EL (cell line): ENCODE data around the gene KCTD1.
"Not testable (repeated sequence)": the region's sequence is repeated elsewhere in the genome, so short reads cannot be mapped to it uniquely, and the experiment has no call there.

ENCODE experiments used
- DNase-seq: peaks from one replicate; pipeline ENCODE4 v3.0.0-alpha.2; 2016

The KCTD1 gene

DNA sequence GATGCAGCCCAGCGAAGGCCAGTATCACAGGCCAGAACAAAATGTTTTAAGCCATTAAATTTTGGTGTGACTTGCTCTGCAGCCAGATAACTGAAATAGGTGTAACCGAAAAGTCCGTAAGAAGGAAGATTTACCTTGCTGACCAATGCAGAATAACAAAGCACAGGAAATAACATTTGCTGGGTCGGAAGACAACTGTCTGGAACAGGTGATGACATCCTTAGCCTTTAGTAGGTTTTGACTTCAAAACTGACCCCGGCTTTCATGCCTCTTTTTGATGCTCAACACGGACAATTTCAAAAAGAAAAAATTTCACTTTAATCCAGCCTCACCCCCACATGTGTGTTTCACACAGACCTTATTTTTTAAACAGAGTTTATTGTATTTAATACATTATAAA lies 93.7 kb downstream of the KCTD1 start:
- DNase-seq, result no peak

DNA sequence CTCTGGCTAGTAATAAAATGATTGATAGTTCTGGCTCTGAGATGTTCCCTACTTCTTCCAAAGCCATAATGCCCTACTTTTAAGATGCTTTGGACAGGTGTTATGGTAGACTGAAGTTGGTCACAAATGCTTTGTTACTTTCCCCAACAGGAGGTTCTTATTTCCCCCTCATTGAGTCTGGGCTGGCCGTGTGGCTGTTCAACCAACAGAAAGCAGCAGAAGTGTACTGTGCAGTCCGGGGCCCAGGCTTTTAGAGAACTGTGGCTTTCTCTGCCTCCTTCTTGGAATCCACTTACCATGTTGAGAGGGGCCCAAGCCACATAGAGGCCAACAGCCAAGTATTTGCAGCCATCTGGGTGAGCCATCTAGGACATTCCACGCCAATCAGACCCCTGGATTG lies 94.2 kb downstream of the KCTD1 start:
- no peak for DNase-seq

- no peak for DNase-seq
Measured at GRCh38 chr18:26453386-26453901, 94.9 kb downstream of the KCTD1 start.

- no peak for DNase-seq
Measured at GRCh38 chr18:26450989-26451682, 97.2 kb downstream of the KCTD1 start.

DNA sequence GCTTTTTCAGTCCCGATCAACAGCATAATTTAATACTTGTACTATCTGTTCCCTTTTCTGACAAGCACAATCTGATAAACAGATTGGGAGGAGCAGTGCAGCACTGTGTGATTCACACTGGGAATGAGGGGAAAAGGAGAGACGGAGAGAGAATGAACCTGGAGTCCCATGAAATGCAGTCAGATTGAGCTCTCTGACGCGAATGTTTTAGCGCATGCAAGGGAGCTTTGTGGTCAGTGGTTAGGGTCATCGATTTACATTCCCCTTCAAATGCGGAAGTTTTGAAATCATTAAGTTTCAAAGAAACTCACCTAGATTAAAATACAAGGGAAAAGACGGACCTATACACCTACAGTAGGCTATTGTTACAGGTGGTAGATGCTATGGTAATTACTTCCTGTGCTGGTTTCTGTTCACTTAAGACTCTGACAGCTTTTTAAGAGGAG lies 99.6 kb downstream of the KCTD1 start:
- no peak for DNase-seq

DNA sequence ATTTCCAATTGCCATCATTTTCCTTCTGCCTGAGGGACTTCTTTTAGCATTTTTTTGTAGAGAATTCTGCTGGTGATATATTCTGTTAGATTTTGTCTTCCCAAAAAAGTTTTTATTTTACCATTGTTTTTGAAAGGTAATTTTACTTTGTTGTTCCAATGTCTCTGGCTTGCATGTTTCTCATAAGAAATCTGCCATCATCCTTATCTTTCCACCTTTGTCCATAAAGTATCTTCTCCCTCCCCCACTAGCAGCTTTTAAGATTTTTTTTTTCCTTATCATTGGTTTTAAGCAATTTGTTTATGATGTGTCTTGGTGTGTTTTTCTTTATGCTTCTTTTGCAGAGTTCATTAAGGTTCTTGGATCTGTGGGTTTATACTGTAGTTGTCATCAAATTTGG lies 104.5 kb downstream of the KCTD1 start:
- no peak for DNase-seq

GRCh38 chr18:26442126-26442525 lies 106.2 kb downstream of the KCTD1 start:
- no peak for DNase-seq

- DNase-seq, result no peak
Measured at GRCh38 chr18:26440644-26441043, 107.7 kb downstream of the KCTD1 start.

GRCh38 chr18:26439537-26439936 lies 108.8 kb downstream of the KCTD1 start:
- no peak for DNase-seq

DNA sequence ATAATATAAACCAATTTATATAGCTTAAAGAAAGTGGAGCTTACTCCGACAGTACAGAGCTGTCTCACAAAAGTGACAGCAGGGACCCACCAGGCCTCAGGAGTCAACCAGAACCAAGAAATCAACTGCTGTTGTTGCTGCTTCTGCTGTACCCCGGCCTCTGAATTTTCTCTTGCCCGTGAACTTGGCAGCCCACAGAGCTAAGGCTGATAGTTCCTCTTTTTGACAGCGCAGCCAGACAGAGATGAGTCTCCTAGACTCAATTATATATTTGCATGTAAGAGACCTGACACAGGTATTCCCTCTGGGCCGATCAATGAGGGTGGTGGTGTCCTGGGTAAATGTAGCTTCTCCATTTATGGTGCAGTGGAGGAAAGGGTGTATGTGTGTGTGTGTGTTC lies 109.4 kb downstream of the KCTD1 start:
- no peak for DNase-seq

- DNase-seq, result not testable (repeated sequence)
Measured at GRCh38 chr18:26437634-26438033, 110.7 kb downstream of the KCTD1 start.

- peak; percentile 75 for DNase-seq
Measured at GRCh38 chr18:26436176-26437051, 111.9 kb downstream of the KCTD1 start.

DNA sequence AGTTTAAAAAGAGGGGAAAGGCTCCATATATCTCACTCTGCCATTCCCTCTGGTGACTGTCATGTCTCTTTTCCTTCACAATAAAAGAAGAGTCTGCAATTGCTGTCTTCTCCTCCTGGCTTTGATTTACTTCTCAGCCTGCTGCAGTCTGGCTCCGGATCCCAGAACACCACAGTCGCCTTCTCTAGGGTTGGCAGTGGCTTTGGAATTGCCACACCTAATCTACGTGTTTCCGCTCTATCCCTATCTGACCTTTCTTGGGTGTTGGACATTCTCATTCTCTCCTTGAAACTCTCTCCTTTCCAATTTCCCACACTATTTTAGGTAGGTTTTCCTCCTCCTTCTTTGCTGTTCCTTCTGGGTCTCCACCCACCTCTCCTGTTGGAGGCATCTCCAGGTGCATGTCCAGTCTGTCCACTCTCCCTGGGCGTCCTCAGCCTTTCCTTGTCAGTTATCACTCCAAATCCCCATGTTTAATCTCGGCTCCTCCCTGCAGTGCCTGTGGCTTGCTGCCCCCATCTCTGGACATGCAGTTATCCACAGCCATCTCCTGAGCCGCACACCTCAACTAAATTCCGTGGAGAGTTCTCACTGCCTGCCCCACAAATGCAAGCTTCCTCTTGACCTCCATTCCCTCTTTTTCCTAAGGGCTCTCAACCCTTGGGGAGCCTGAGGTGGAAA lies 112.8 kb downstream of the KCTD1 start:
- no peak for DNase-seq

- no peak for DNase-seq
Measured at GRCh38 chr18:26434887-26435286, 113.5 kb downstream of the KCTD1 start.

DNA sequence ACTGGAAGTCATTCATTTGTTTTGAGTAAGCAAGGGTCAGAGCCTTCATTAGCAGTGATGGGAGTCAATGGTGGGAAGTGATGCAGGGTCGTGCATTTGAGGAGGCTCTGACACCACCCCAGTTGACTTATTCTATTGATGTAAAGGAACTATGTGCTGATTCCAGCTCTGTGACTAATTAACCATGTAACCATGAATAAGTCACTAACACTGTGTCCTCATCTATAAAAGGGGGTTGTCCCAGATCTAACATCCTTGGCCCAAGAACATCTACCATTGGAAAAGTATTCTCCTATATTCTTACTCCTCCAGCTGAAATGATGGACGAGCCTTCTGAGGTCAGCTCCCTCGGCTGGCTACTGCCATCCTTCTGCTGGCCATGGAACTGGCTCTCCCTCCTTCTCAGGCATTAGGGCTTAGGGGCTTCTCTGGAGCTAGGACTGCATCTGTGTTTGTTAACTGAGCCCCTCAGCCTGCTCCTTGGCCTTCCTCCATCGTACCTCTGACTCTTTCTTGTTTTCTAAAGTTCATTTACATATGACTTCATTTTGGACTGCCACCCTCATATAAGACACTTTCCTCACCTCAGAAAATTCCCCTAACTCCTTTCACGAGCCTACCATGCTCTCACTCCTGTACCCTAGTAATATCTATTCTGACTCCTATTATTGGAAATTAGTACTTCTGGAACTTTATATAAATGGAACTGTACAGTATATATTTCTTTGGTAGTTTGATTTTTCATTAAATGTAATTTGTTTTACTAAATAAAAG lies 115.5 kb downstream of the KCTD1 start:
- no peak for DNase-seq

DNA sequence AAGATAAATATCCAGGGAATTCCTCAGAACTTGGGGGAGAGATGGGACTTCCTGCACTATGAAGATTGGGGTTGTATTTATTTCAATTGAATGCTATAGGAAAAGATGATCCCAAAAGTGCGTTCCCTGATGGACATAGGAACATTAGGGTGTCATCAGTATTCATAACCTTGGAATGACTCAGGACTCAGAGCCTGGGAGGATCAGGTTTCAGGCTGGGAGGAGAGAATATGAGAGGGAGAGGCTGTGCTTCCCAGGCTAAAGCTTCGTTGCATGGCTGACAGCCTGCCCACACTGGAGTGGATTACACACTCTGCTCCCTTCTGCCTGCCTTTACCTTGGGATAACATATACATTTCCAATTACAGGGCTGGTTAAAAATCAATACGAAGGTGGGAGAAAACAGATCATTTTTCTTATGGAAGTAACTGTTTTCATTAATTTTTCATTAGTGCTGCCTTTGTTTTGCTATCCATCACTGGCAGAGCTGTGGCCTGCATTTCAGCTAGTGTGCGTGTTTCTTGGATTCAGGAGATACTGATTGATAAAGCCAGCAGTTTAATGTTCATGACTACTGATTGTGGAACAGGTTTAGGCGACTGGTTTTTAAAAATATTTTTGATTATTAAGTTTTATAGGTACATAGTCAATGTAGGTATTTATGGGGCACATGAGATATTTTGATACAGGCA lies 118.7 kb downstream of the KCTD1 start:
- peak; percentile 86 for DNase-seq

GRCh38 chr18:26425148-26425531 lies 123.2 kb downstream of the KCTD1 start:
- peak; percentile 43 for DNase-seq

DNA sequence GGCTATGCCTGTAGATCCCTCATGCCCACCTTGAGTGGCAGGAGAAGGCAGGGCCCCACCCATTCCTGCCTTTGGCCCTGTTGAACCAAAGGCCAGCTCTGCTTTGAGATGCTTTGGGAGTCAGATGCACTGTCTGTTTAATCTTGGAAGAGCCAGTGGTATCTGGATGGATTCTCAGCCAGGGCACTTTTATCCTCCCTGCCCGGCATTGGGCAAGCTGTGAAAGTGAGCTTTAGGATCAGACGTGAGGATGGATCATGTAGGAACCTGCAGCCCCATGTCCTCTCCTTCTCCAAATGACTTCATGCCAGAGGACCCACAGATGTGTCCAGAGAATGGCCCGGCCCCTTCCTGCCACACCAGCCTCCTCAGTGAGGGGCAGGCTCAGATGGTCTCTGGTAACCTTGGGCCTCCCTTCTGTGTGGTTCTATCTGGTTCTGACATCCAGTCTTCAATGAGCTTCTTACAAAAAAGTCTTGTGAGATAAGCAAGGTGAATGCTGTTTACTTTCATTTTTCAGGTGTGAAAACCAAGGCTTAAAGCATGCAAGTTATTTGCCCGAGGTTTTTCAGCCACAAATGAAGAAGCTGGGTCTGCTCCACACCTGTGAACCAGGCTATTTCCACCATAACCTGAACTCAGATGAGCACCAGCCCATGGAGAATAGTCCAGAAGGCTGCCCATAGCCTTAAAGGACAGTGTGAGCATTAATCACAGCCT lies 123.8 kb downstream of the KCTD1 start:
- no peak for DNase-seq

DNA sequence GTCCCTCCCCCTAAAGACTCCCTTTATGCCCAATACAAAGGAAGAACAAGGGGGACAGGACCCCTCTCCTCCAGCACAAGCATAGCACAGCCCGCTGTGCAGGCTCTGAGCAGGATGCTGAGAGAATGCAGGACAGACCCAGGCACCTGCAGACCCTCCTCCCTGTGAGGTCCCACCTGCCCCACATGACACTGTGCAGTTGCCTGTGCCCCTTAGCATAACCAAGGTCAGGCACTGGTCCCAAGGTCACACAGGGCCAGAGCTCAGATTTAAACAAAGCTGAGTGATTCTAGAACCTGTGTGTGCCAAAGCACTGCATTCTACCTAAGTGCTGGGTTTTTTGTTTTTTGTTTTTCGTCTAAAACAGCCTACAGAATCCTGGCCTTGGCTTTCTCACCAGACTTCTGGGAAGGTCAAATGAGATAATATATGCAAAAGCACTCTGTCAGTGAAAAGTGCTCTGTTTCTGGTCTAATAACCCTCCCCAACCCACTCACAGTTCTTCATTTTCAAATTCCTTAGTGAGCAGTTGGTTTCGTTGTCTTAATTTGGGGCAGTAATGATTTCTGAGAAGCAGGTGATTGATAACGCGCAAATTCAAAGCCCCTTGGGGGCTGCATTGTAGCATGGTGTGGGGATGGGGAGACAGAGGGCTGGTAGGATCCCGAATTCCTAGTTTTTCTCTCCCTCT lies 125.7 kb downstream of the KCTD1 start:
- DNase-seq, result no peak

GRCh38 chr18:26421931-26422330 lies 126.4 kb downstream of the KCTD1 start:
- no peak for DNase-seq

GRCh38 chr18:26421503-26421902 lies 126.8 kb downstream of the KCTD1 start:
- DNase-seq, result no peak
